Activated CD4-positive, CD25-positive, alpha-beta regulatory T cell treated with anti-CD3 and anti-CD28 coated beads, Interleukin-2, amount 50 U/mL, for 16 hours (primary cell): Measurements from ENCODE around the gene ERGIC2.
A peak's percentile ranks its signal among the peaks of the same experiment; 100 is the strongest.
"Not testable (repeated sequence)": the region's sequence is repeated elsewhere in the genome, so short reads cannot be mapped to it uniquely, and the experiment has no call there.

Experiments used
- DNase-seq: peaks from one replicate; pipeline ENCODE4 v3.0.0-alpha.2; 2020; ENCODE audit warnings: low read depth, low spot score

ERGIC2 gene

GRCh38 chr12:29380536-29381523, at the start of gene ERGIC2:
Gene ERGIC2 (minus strand): TSS chr12:29381172. CDS start chr12:29371633, 9,539 bp downstream.
- DNase-seq: peak; percentile 85

- no peak for DNase-seq
Measured at GRCh38 chr12:29430716-29431044, 49.7 kb upstream of the ERGIC2 start.

GRCh38 chr12:29429999-29430715, 49.2 kb upstream of the ERGIC2 start:
- no peak for DNase-seq

- no peak for DNase-seq
Measured at GRCh38 chr12:29428633-29429032, 47.7 kb upstream of the ERGIC2 start.

GRCh38 chr12:29427964-29428363, 47.0 kb upstream of the ERGIC2 start:
- no peak for DNase-seq

- DNase-seq: no peak
Measured at GRCh38 chr12:29426498-29426897, 45.5 kb upstream of the ERGIC2 start.

GRCh38 chr12:29425722-29426121, 44.8 kb upstream of the ERGIC2 start:
- DNase-seq: no peak

- no peak for DNase-seq
Measured at GRCh38 chr12:29416748-29417147, 35.8 kb upstream of the ERGIC2 start.

- DNase-seq: no peak
Measured at GRCh38 chr12:29415111-29415510, 34.1 kb upstream of the ERGIC2 start.

- no peak for DNase-seq
Measured at GRCh38 chr12:29414368-29414767, 33.4 kb upstream of the ERGIC2 start.

- DNase-seq: no peak
Measured at GRCh38 chr12:29405561-29405960, 24.6 kb upstream of the ERGIC2 start.

GRCh38 chr12:29403991-29404390, 23.0 kb upstream of the ERGIC2 start:
- DNase-seq: no peak

GRCh38 chr12:29402437-29402836, 21.5 kb upstream of the ERGIC2 start:
- DNase-seq: no peak

GRCh38 chr12:29398495-29398894, 17.5 kb upstream of the ERGIC2 start:
- no peak for DNase-seq

- DNase-seq: no peak
Measured at GRCh38 chr12:29396774-29397173, 15.8 kb upstream of the ERGIC2 start.

- DNase-seq: no peak
Measured at GRCh38 chr12:29395356-29395755, 14.4 kb upstream of the ERGIC2 start.

GRCh38 chr12:29390419-29390818, 9.4 kb upstream of the ERGIC2 start:
- not testable (repeated sequence) for DNase-seq

- DNase-seq: no peak
Measured at GRCh38 chr12:29389295-29389919, 8.4 kb upstream of the ERGIC2 start.

- DNase-seq: not testable (repeated sequence)
Measured at GRCh38 chr12:29386084-29386680, 5.2 kb upstream of the ERGIC2 start.

GRCh38 chr12:29385194-29385593, 4.2 kb upstream of the ERGIC2 start:
- not testable (repeated sequence) for DNase-seq

GRCh38 chr12:29382251-29382650, 1.3 kb upstream of the ERGIC2 start:
- no peak for DNase-seq

GRCh38 chr12:29376118-29376517, 4.9 kb downstream of the ERGIC2 start:
- no peak for DNase-seq
